Measurements from ENCODE around the gene SYCP1.

DNA sequence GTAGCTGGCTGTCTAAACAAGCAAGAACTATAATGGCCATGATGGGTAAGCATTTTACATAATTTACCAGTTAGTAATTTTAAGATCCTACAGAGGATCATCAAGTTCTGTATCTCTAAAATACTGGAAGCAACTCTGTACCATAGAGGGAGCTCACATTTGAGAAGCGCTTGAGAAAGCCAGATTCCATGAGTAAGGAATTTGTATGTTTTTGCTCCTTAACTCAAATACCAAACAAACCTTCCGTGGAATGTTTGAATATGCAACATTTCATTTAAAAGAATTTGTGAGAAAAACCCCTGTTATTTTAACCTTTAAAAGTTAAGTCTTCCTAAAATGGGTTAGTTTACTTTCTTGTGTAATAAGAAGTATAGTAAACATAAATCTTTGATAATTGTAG is 176.9 kb downstream of the SYCP1 start:
- TF ChIP-seq, protein P1, sequence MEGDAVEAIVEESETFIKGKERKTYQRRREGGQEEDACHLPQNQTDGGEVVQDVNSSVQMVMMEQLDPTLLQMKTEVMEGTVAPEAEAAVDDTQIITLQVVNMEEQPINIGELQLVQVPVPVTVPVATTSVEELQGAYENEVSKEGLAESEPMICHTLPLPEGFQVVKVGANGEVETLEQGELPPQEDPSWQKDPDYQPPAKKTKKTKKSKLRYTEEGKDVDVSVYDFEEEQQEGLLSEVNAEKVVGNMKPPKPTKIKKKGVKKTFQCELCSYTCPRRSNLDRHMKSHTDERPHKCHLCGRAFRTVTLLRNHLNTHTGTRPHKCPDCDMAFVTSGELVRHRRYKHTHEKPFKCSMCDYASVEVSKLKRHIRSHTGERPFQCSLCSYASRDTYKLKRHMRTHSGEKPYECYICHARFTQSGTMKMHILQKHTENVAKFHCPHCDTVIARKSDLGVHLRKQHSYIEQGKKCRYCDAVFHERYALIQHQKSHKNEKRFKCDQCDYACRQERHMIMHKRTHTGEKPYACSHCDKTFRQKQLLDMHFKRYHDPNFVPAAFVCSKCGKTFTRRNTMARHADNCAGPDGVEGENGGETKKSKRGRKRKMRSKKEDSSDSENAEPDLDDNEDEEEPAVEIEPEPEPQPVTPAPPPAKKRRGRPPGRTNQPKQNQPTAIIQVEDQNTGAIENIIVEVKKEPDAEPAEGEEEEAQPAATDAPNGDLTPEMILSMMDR (conservative IDR thresholded peaks at IDR 0.05), result no peak
- TF ChIP-seq EZH2 (IDR thresholded peaks at IDR 0.05; ENCODE audit: low read depth), result no peak

Measured in PC-9 (cell line).